ENCODE measurements around the gene HOXC4. TPM values are rescaled to one million over a fixed set of nuclear protein-coding genes. Genes with fewer than 3 reads are reported as not detected.
A peak's percentile ranks its signal among the peaks of the same experiment; 100 is the strongest.
"Not testable (repeated sequence)": the region's sequence is repeated elsewhere in the genome, so short reads cannot be mapped to it uniquely, and the experiment has no call there.

The HOXC4 gene
- total RNA-seq, 2 experiments from 2014 or later, result 1.2 to 1.5 TPM

GRCh38 chr12:54075974-54076373 is 22.3 kb downstream of the HOXC4 start:
- H3K4me3 Mint-ChIP-seq, result no peak overlapping the region
- no peaks in the 10 kb centered on the region for H3K9me3 Mint-ChIP-seq
- peaks cover 27% of the 10 kb centered on the region for H3K27me3 Mint-ChIP-seq
- no peak for DNase-seq
- ATAC-seq (ENCODE audit: low read depth), result no peak
- H3K27ac Mint-ChIP-seq, result no peak overlapping the region
- H3K36me3 Mint-ChIP-seq, result peaks cover 3% of the 10 kb centered on the region
- POLR2A ChIA-PET, result no interaction called here
- H3K4me1 Mint-ChIP-seq, result peaks cover 2% of the 10 kb centered on the region

- H3K27ac Mint-ChIP-seq; POLR2A ChIA-PET; ATAC-seq (ENCODE audit: low read depth): not testable (repeated sequence)
Observed at GRCh38 chr12:54077843-54078242, 24.2 kb downstream of the HOXC4 start.

GRCh38 chr12:54079115-54079514 is 25.5 kb downstream of the HOXC4 start:
- H3K9me3 Mint-ChIP-seq; H3K36me3 Mint-ChIP-seq; POLR2A ChIA-PET; DNase-seq; H3K4me3 Mint-ChIP-seq; ATAC-seq (ENCODE audit: low read depth); H3K27ac Mint-ChIP-seq: not testable (repeated sequence)
- Mint-ChIP-seq H3K27me3 (peaks cover 14% of the 10 kb centered on the region), H3K4me1 (peaks cover 22% of the 10 kb centered on the region)

More at GRCh38 chr12:54077843-54078242, 24.2 kb downstream of the HOXC4 start:
- not testable (repeated sequence) for H3K4me3 Mint-ChIP-seq, H3K9me3 Mint-ChIP-seq, H3K36me3 Mint-ChIP-seq, DNase-seq
- peaks cover 13% of the 10 kb centered on the region for H3K4me1 Mint-ChIP-seq
- H3K27me3 Mint-ChIP-seq, result peaks cover 14% of the 10 kb centered on the region

- not testable (repeated sequence) for DNase-seq; H3K36me3 Mint-ChIP-seq; H3K27me3 Mint-ChIP-seq; ATAC-seq (ENCODE audit: low read depth); H3K9me3 Mint-ChIP-seq
- Mint-ChIP-seq H3K4me1 (peaks cover 22% of the 10 kb centered on the region), H3K27ac (peak overlapping the region; percentile 87), H3K4me3 (peak overlapping the region; percentile 84)
- POLR2A ChIA-PET, result interaction anchor here (0.8 to 1.5 kb wide), 2 partner anchors 21 to 26 kb away, joined by 3 read pairs; no protein-coding TSS in a partner anchor
Observed at GRCh38 chr12:54080008-54080924, 26.6 kb downstream of the HOXC4 start.

- POLR2A ChIA-PET, result interaction anchor here (0.8 to 1.5 kb wide), 2 partner anchors 22 to 27 kb away, joined by 3 read pairs; no protein-coding TSS in a partner anchor
- peaks cover 22% of the 10 kb centered on the region for H3K4me1 Mint-ChIP-seq
- not testable (repeated sequence) for H3K9me3 Mint-ChIP-seq; H3K36me3 Mint-ChIP-seq; ATAC-seq (ENCODE audit: low read depth); H3K27me3 Mint-ChIP-seq
- H3K27ac Mint-ChIP-seq, result peak overlapping the region; percentile 87
- peak; percentile 56 for DNase-seq
- H3K4me3 Mint-ChIP-seq, result peak overlapping the region; percentile 84
Observed at GRCh38 chr12:54081053-54081514, 27.4 kb downstream of the HOXC4 start.

- DNase-seq, result peak; percentile 67
- Mint-ChIP-seq H3K4me3 (peak overlapping the region; percentile 84), H3K4me1 (peaks cover 22% of the 10 kb centered on the region), H3K27ac (peak overlapping the region; percentile 87)
- not testable (repeated sequence) for H3K36me3 Mint-ChIP-seq; H3K27me3 Mint-ChIP-seq; ATAC-seq (ENCODE audit: low read depth); H3K9me3 Mint-ChIP-seq
- POLR2A ChIA-PET, result interaction anchor here (1.5 kb wide), 1 partner anchor 23 kb away, joined by 3 read pairs; no protein-coding TSS in a partner anchor
Observed at GRCh38 chr12:54081581-54082396, 28.2 kb downstream of the HOXC4 start.

- peak overlapping the region; percentile 87 for H3K27ac Mint-ChIP-seq
- peaks cover 9% of the 10 kb centered on the region for H3K27me3 Mint-ChIP-seq
- H3K36me3 Mint-ChIP-seq, result peaks cover 3% of the 10 kb centered on the region
- H3K4me3 Mint-ChIP-seq, result peak overlapping the region; percentile 84
- DNase-seq (peak; percentile 52), ATAC-seq (ENCODE audit: low read depth) (peak; percentile 39)
- H3K4me1 Mint-ChIP-seq, result peaks cover 22% of the 10 kb centered on the region
- POLR2A ChIA-PET, result no interaction called here
- no peaks in the 10 kb centered on the region for H3K9me3 Mint-ChIP-seq
Observed at GRCh38 chr12:54082397-54082892, 28.8 kb downstream of the HOXC4 start.

- H3K36me3 Mint-ChIP-seq; POLR2A ChIA-PET; H3K4me3 Mint-ChIP-seq; DNase-seq; ATAC-seq (ENCODE audit: low read depth); H3K9me3 Mint-ChIP-seq; H3K27ac Mint-ChIP-seq: not testable (repeated sequence)
- peaks cover 41% of the 10 kb centered on the region for H3K27me3 Mint-ChIP-seq
- H3K4me1 Mint-ChIP-seq, result peaks cover 14% of the 10 kb centered on the region
Observed at GRCh38 chr12:54088011-54088410, 34.4 kb downstream of the HOXC4 start.

GRCh38 chr12:54089465-54089864 is 35.8 kb downstream of the HOXC4 start:
- H3K36me3 Mint-ChIP-seq; DNase-seq; POLR2A ChIA-PET; H3K4me1 Mint-ChIP-seq; H3K27ac Mint-ChIP-seq; H3K9me3 Mint-ChIP-seq; H3K4me3 Mint-ChIP-seq; ATAC-seq (ENCODE audit: low read depth): not testable (repeated sequence)
- peaks cover 46% of the 10 kb centered on the region for H3K27me3 Mint-ChIP-seq

GRCh38 chr12:54090312-54090711 is 36.7 kb downstream of the HOXC4 start:
- H3K36me3 Mint-ChIP-seq, result not testable (repeated sequence)

GRCh38 chr12:54092943-54093342 is 39.3 kb downstream of the HOXC4 start:
- DNase-seq; H3K9me3 Mint-ChIP-seq; H3K4me3 Mint-ChIP-seq; ATAC-seq (ENCODE audit: low read depth); POLR2A ChIA-PET; H3K36me3 Mint-ChIP-seq; H3K27ac Mint-ChIP-seq; H3K4me1 Mint-ChIP-seq: not testable (repeated sequence)
- peaks cover 53% of the 10 kb centered on the region for H3K27me3 Mint-ChIP-seq

More at GRCh38 chr12:54090312-54090711, 36.7 kb downstream of the HOXC4 start:
- POLR2A ChIA-PET; H3K4me1 Mint-ChIP-seq; DNase-seq; H3K9me3 Mint-ChIP-seq; ATAC-seq (ENCODE audit: low read depth); H3K27ac Mint-ChIP-seq: not testable (repeated sequence)
- peaks cover 51% of the 10 kb centered on the region for H3K27me3 Mint-ChIP-seq
- H3K4me3 Mint-ChIP-seq, result peak overlapping the region; percentile 72

GRCh38 chr12:54095928-54096327 is 42.3 kb downstream of the HOXC4 start:
- H3K4me3 Mint-ChIP-seq; DNase-seq; H3K27ac Mint-ChIP-seq; H3K9me3 Mint-ChIP-seq; POLR2A ChIA-PET; ATAC-seq (ENCODE audit: low read depth); H3K4me1 Mint-ChIP-seq; H3K36me3 Mint-ChIP-seq: not testable (repeated sequence)
- peaks cover 42% of the 10 kb centered on the region for H3K27me3 Mint-ChIP-seq

GRCh38 chr12:54098644-54099043 is 45.0 kb downstream of the HOXC4 start:
- H3K27ac Mint-ChIP-seq; POLR2A ChIA-PET; ATAC-seq (ENCODE audit: low read depth): not testable (repeated sequence)

More at GRCh38 chr12:54098644-54099043, 45.0 kb downstream of the HOXC4 start:
- H3K9me3 Mint-ChIP-seq, H3K36me3 Mint-ChIP-seq, H3K4me1 Mint-ChIP-seq, H3K4me3 Mint-ChIP-seq, DNase-seq: not testable (repeated sequence)
- peaks cover 46% of the 10 kb centered on the region for H3K27me3 Mint-ChIP-seq

All from activated naive CD8-positive, alpha-beta T cell treated with anti-CD3 and anti-CD28 coated beads, Interleukin-2, amount 10 ng/mL, durations not matched to agents 7 days and 5 days (primary cell).